Activated B cell treated with CpG ODN at 0.5 μM for 24 hours (primary cell): ENCODE results near the gene PLBD2. TPM values are rescaled to one million over a fixed set of nuclear protein-coding genes. Genes with fewer than 3 reads are reported as not detected.

ENCODE experiments used
- ATAC-seq: fragments of 200-7000 bp; cut with Tn5 transposase; one replicate; pipeline ENCODE4 v1.10.0; 2021; ENCODE audit warnings: low read depth, mild to moderate bottlenecking, moderate library complexity
- CTCF ChIA-PET: fragments of 350-600 bp; sonication (Branson Sonifier 250); formaldehyde crosslinking; loops from one replicate; lab custom pipeline; 2021; ENCODE audit warnings: antibody characterized with exemption; lab: Charles Lee
- POLR2A ChIA-PET: fragments of 350-600 bp; sonication (Branson Sonifier 250); formaldehyde crosslinking; loops from one replicate; lab custom pipeline; 2021; ENCODE audit warnings: antibody characterized with exemption; lab: Charles Lee
- DNase-seq: peaks from one replicate; pipeline ENCODE4 v3.0.0; 2022
- H3K27ac Mint-ChIP-seq: one replicate; pipeline ENCODE4 v1.8.0; 2020; ENCODE audit warnings: mixed read lengths
- H3K27me3 Mint-ChIP-seq: one replicate; pipeline ENCODE4 v1.8.0; 2021; ENCODE audit warnings: mixed read lengths
- H3K36me3 Mint-ChIP-seq: one replicate; pipeline ENCODE4 v1.8.0; 2021; ENCODE audit warnings: low read depth, mixed read lengths
- H3K4me1 Mint-ChIP-seq: one replicate; pipeline ENCODE4 v1.8.0; 2021; ENCODE audit warnings: mixed read lengths
- H3K4me3 Mint-ChIP-seq: one replicate; pipeline ENCODE4 v1.8.0; 2020; ENCODE audit warnings: mild to moderate bottlenecking, mixed read lengths
- H3K9me3 Mint-ChIP-seq: one replicate; pipeline ENCODE4 v1.8.0; 2020; ENCODE audit warnings: mixed read lengths
- CTCF ChIP-seq: fragments of 200-600 bp; IDR thresholded peaks from one replicate; pipeline ENCODE4 v1.8.0; 2022; ENCODE audit warnings: antibody characterized with exemption, mild to moderate bottlenecking
- intact Hi-C: fragments of 100-400 bp; cut with micrococcal nuclease; formaldehyde crosslinking; loops from one replicate; pipeline ENCODE4 v1.15.1; 2024
- total RNA-seq: library from RNA; stranded (reverse); gene quantifications from 2 replicates; pipeline ENCODE4 v1.2.3, GENCODE V29; 2022

PLBD2 gene
- total RNA-seq, 1 donor from 2014 or later: 13.7 TPM

DNA sequence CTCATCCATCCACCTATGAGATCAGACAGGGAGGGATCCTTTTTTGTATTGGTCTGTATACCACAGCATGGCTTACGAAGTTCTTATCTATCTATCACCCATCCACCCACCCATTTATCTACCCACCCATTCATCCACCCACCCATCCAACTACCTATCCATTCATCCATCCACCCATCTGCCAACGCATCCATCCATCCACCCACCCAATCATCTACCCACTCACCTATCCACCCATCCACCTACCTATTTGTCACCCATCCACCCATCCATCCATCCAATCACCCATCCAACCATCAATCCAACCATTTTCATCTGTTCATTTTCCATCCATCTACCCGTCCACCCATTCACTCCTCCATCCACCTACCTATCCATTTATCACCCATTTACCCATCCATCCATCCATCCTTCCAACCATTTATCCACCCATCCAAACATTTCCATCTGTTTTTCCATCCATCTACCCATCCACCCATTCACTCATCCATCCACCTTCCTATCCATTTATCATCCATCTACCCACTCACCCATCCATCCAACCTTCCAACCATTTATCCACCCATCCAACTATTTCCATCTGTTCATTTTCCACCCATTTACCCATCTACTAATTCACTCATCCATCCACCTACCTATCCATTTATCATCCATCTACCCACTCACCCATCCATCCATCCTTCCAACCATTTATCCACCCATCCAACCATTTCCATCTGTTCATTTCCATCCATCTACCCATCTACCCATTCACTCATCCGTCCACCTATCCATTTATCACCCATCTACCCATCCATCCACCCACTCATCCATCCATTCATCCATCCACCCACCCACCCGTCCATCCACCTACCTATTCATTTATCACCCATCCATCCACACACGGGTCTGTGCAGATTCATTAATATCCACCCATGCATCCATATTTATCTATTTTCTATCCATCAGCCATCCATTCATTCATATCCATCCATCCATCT lies 32.0 kb downstream of the PLBD2 start:
- CTCF ChIA-PET: no interaction called here
- intact Hi-C loops: no loop called here
- H3K4me3 Mint-ChIP-seq: no peak overlapping the region
- ATAC-seq: no peak
- no peaks in the 10 kb centered on the region for H3K9me3 Mint-ChIP-seq
- no peak for TF ChIP-seq CTCF
- no peaks in the 10 kb centered on the region for H3K27me3 Mint-ChIP-seq
- H3K27ac Mint-ChIP-seq: no peak overlapping the region
- H3K36me3 Mint-ChIP-seq: peaks cover 23% of the 10 kb centered on the region
- no peak for DNase-seq
- no peaks in the 10 kb centered on the region for H3K4me1 Mint-ChIP-seq
- POLR2A ChIA-PET: no interaction called here

- H3K27ac Mint-ChIP-seq: no peak overlapping the region
- H3K4me1 Mint-ChIP-seq: no peaks in the 10 kb centered on the region
- intact Hi-C loops: no loop called here
- no peak for TF ChIP-seq CTCF
- H3K36me3 Mint-ChIP-seq: peaks cover 18% of the 10 kb centered on the region
- ATAC-seq: no peak
- H3K4me3 Mint-ChIP-seq: no peak overlapping the region
- no peaks in the 10 kb centered on the region for H3K27me3 Mint-ChIP-seq
- H3K9me3 Mint-ChIP-seq: no peaks in the 10 kb centered on the region
- no peak for DNase-seq
- POLR2A ChIA-PET: no interaction called here
- CTCF ChIA-PET: no interaction called here
These were observed 32.8 kb downstream of the PLBD2 start for GRCh38 chr12:113391145-113391544.

DNA sequence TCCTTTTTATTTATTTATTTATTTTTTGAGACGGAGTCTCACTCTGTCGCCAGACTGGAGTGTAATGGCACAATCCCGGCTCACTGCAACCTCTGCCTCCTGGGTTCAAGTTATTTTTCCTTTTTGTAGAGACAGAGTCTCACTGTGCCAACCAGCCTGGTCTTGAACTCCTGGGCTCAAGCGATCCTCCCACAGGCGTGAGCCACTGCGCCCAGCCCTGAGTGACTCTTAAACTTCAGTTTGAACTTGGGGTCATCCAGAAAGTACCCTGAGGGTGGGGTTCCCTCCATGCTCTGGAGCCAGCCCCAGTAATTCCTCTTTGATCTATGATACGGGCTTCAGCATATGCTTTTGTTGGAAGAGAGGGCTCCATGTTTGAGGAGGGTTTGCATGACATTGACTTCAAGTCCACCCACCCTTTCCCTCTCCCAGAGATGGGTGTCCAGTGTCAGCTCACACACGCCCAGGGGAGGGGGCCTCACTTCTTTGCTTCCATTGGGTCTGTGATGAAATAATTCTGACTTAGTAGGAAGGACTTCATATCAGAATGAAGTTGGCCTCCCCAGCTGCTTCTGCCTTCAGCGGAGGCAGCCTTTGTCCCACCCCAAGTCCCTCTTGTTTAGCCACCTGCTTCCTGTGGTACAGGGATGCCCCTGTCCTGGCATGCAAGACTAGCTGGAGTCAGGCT lies 33.4 kb downstream of the PLBD2 start:
- H3K27me3 Mint-ChIP-seq: no peaks in the 10 kb centered on the region
- DNase-seq (no peak), ATAC-seq (no peak)
- no peak for TF ChIP-seq CTCF
- intact Hi-C loops: no loop called here
- H3K4me1 Mint-ChIP-seq: no peaks in the 10 kb centered on the region
- H3K36me3 Mint-ChIP-seq: peaks cover 18% of the 10 kb centered on the region
- no peaks in the 10 kb centered on the region for H3K9me3 Mint-ChIP-seq
- H3K27ac Mint-ChIP-seq: no peak overlapping the region
- ChIA-PET POLR2A (no interaction called here), CTCF (no interaction called here)
- H3K4me3 Mint-ChIP-seq: no peak overlapping the region

DNA sequence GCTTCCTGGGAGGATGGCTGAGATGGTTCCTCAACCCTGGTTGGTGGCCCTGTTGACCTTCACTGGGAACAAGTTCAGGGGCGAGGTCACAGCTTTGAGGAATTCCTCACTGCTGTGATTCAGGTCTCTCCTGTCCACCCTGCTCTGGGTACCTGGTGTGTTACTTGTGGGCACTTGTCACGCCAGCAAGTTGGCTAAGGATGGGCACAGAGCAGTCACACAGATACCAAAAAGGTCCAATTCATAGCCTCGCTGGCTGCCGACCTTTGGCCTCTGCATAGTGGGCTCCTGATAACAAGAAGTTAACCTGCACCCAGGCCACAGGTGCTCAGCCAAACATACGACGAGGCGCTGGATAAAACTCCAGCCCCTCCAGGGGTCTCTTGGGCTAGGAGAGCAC lies 34.1 kb downstream of the PLBD2 start:
- ChIA-PET POLR2A (interaction anchor here (1.0 kb wide), 1 partner anchor 38 kb away, joined by 3 read pairs; no protein-coding TSS in a partner anchor), CTCF (no interaction called here)
- ATAC-seq: no peak

More for the DNA sequence above, 34.1 kb downstream of the PLBD2 start:
- no peak overlapping the region for H3K4me3 Mint-ChIP-seq
- no peak overlapping the region for H3K27ac Mint-ChIP-seq
- TF ChIP-seq CTCF: no peak
- intact Hi-C loops: no loop called here
- peaks cover under 1% of the 10 kb centered on the region for H3K27me3 Mint-ChIP-seq
- H3K4me1 Mint-ChIP-seq: no peaks in the 10 kb centered on the region
- peaks cover 12% of the 10 kb centered on the region for H3K36me3 Mint-ChIP-seq
- no peaks in the 10 kb centered on the region for H3K9me3 Mint-ChIP-seq
- DNase-seq: no peak
